CD4-positive, CD25-positive, alpha-beta regulatory T cell (primary cell): ENCODE measurements around the gene ZFHX3. TPM values are rescaled to one million over a fixed set of nuclear protein-coding genes. Genes with fewer than 3 reads are reported as not detected.
"Not testable (repeated sequence)": the region's sequence is repeated elsewhere in the genome, so short reads cannot be mapped to it uniquely, and the experiment has no call there.

Experiments
- ATAC-seq, 2 donors: fragments of 150-1000 bp; cut with Tn5 transposase; one replicate each; pipeline ENCODE4 v1.10.0; 2021; ENCODE audit warnings: low read depth in 2 of 2, moderate number of reproducible peaks in 2 of 2, moderate library complexity in 1 of 2
- DNase-seq, 3 donors: peaks; one replicate each; pipeline versions ENCODE4 v3.0.0 to v3.0.0-alpha.2; 2012 to 2022; ENCODE audit warnings: mixed read lengths in 1 of 3
- H3K27ac ChIP-seq: one replicate; pipeline ENCODE4 v1.7.0; 2013; ENCODE audit warnings: mild to moderate bottlenecking, low read length; ENCODE audit not compliant: insufficient read depth, poor library complexity, severe bottlenecking
- H3K27me3 ChIP-seq: one replicate; pipeline ENCODE4 v1.7.0; 2013; ENCODE audit warnings: low read length; ENCODE audit not compliant: control insufficient read depth, insufficient read depth
- H3K36me3 ChIP-seq: one replicate; pipeline ENCODE4 v1.7.0; 2013; ENCODE audit warnings: mild to moderate bottlenecking, low read length, moderate library complexity; ENCODE audit not compliant: control insufficient read depth, insufficient read depth
- H3K4me1 ChIP-seq: 2 replicates; pipeline ENCODE4 v1.7.0; 2013; ENCODE audit warnings: mild to moderate bottlenecking, low read length; ENCODE audit not compliant: insufficient read depth, control insufficient read depth, poor library complexity, severe bottlenecking
- H3K4me3 ChIP-seq: one replicate; pipeline ENCODE4 v1.7.0; 2013; ENCODE audit warnings: low read depth, mild to moderate bottlenecking, low read length, moderate library complexity
- H3K9me3 ChIP-seq, 2 experiments: 1 replicate in 1 of 2; 2 replicates in 1 of 2; pipeline ENCODE4 v1.7.0; 2013; ENCODE audit warnings: low read length in 2 of 2, mild to moderate bottlenecking in 1 of 2, moderate library complexity in 1 of 2; ENCODE audit not compliant: control insufficient read depth in 2 of 2
- H3K27ac Mint-ChIP-seq, 3 donors: one replicate each; pipeline ENCODE4 v1.8.0; 2020 to 2022; ENCODE audit warnings: mild to moderate bottlenecking in 3 of 3, mixed read lengths in 3 of 3, moderate library complexity in 2 of 3
- H3K27me3 Mint-ChIP-seq: one replicate; pipeline ENCODE4 v1.8.0; 2022; ENCODE audit warnings: mild to moderate bottlenecking, mixed read lengths
- H3K36me3 Mint-ChIP-seq: one replicate; pipeline ENCODE4 v1.8.0; 2020; ENCODE audit warnings: mixed read lengths
- H3K4me1 Mint-ChIP-seq, 4 donors: one replicate each; pipeline ENCODE4 v1.8.0; 2020 to 2022; ENCODE audit warnings: mixed read lengths in 4 of 4, mild to moderate bottlenecking in 1 of 4
- H3K4me3 Mint-ChIP-seq, 4 donors: one replicate each; pipeline ENCODE4 v1.8.0; 2020 to 2022; ENCODE audit warnings: mild to moderate bottlenecking in 4 of 4, mixed read lengths in 4 of 4, moderate library complexity in 3 of 4
- H3K9me3 Mint-ChIP-seq, 7 donors: one replicate each; pipeline ENCODE4 v1.8.0; 2020 to 2022; ENCODE audit warnings: mixed read lengths in 7 of 7, mild to moderate bottlenecking in 3 of 7, moderate library complexity in 2 of 7
- polyA plus RNA-seq, 4 donors: library from polyadenylated mRNA; unstranded; fragments of 300-500 nt; fragmentation: Illumina TruSeq; gene quantifications; one replicate each; pipeline ENCODE4 v1.2.3, GENCODE V29; 2021
- total RNA-seq: library from RNA; stranded (reverse); gene quantifications from one replicate; pipeline ENCODE4 v1.2.3, GENCODE V29; 2022

The ZFHX3 gene
- total and polyA plus RNA-seq, 5 donors from 2014 or later = 0.01 to 0.94 (median 0.03) TPM; not detected in 1

- ATAC-seq (no peak), DNase-seq (no peak)
- no peaks in the 10 kb centered on the region for H3K27me3 ChIP-seq
- no peak overlapping the region for H3K27ac Mint-ChIP-seq
- no peaks in the 10 kb centered on the region for H3K4me1 Mint-ChIP-seq
- no peaks in the 10 kb centered on the region for H3K4me1 ChIP-seq
- no peaks in the 10 kb centered on the region for H3K36me3 ChIP-seq
- H3K9me3 ChIP-seq = no peaks in the 10 kb centered on the region
- peaks cover 0 to 1% (median 0%) of the 10 kb centered on the region in 7 donors for H3K9me3 Mint-ChIP-seq
- H3K27me3 Mint-ChIP-seq = peaks cover 2% of the 10 kb centered on the region
- no peaks in the 10 kb centered on the region for H3K36me3 Mint-ChIP-seq
- no peak overlapping the region for H3K4me3 ChIP-seq
- H3K4me3 Mint-ChIP-seq = peak overlapping the region in 1 of 4 donors; percentile 15
- H3K27ac ChIP-seq = no peak overlapping the region
These were observed 35.6 kb downstream of the ZFHX3 start for GRCh38 chr16:73012341-73012740.

- ATAC-seq (no peak), DNase-seq (no peak)
- H3K27ac ChIP-seq = no peak overlapping the region
- peaks cover 3% of the 10 kb centered on the region for H3K27me3 Mint-ChIP-seq
- H3K4me3 Mint-ChIP-seq = peak overlapping the region in 1 of 4 donors; percentile 15
- H3K9me3 Mint-ChIP-seq = peaks cover 0 to 1% (median 0%) of the 10 kb centered on the region in 7 donors
- H3K27me3 ChIP-seq = no peaks in the 10 kb centered on the region
- H3K36me3 Mint-ChIP-seq = no peaks in the 10 kb centered on the region
- no peaks in the 10 kb centered on the region for H3K4me1 Mint-ChIP-seq
- H3K4me3 ChIP-seq = no peak overlapping the region
- no peaks in the 10 kb centered on the region for H3K36me3 ChIP-seq
- H3K27ac Mint-ChIP-seq = no peak overlapping the region
- no peaks in the 10 kb centered on the region for H3K4me1 ChIP-seq
- H3K9me3 ChIP-seq = no peaks in the 10 kb centered on the region
These were observed 36.0 kb downstream of the ZFHX3 start for GRCh38 chr16:73011926-73012325.

GRCh38 chr16:73010150-73010676, 37.7 kb downstream of the ZFHX3 start:
- Mint-ChIP-seq H3K36me3 (no peaks in the 10 kb centered on the region), H3K27ac (no peak overlapping the region), H3K9me3 (peaks cover 0 to 1% (median 0%) of the 10 kb centered on the region in 7 donors), H3K4me3 (no peak overlapping the region), H3K27me3 (peaks cover 4% of the 10 kb centered on the region), H3K4me1 (no peaks in the 10 kb centered on the region)
- ATAC-seq (no peak), DNase-seq (no peak)
- Histone ChIP-seq H3K27me3 (no peaks in the 10 kb centered on the region), H3K36me3 (no peaks in the 10 kb centered on the region), H3K9me3 (no peaks in the 10 kb centered on the region), H3K4me1 (no peaks in the 10 kb centered on the region), H3K4me3 (no peak overlapping the region), H3K27ac (no peak overlapping the region)

GRCh38 chr16:73009710-73010109, 38.2 kb downstream of the ZFHX3 start:
- H3K4me1 Mint-ChIP-seq, H3K9me3 ChIP-seq, H3K27ac Mint-ChIP-seq, ATAC-seq, H3K27me3 Mint-ChIP-seq, H3K36me3 Mint-ChIP-seq, H3K4me1 ChIP-seq, H3K27me3 ChIP-seq, H3K36me3 ChIP-seq, DNase-seq, H3K27ac ChIP-seq, H3K4me3 Mint-ChIP-seq, H3K9me3 Mint-ChIP-seq, H3K4me3 ChIP-seq: not testable (repeated sequence)

GRCh38 chr16:73006026-73006425, 41.9 kb downstream of the ZFHX3 start:
- H3K4me1 ChIP-seq = no peaks in the 10 kb centered on the region
- H3K36me3 ChIP-seq = no peaks in the 10 kb centered on the region
- Mint-ChIP-seq H3K27me3 (peaks cover 4% of the 10 kb centered on the region), H3K9me3 (peaks cover 0 to 2% (median 0%) of the 10 kb centered on the region in 7 donors), H3K4me3 (no peak overlapping the region), H3K4me1 (no peaks in the 10 kb centered on the region), H3K36me3 (no peaks in the 10 kb centered on the region), H3K27ac (no peak overlapping the region)
- DNase-seq (no peak), ATAC-seq (no peak)
- no peak overlapping the region for H3K4me3 ChIP-seq
- no peaks in the 10 kb centered on the region for H3K9me3 ChIP-seq
- H3K27me3 ChIP-seq = no peaks in the 10 kb centered on the region
- no peak overlapping the region for H3K27ac ChIP-seq

- Mint-ChIP-seq H3K4me1 (no peaks in the 10 kb centered on the region), H3K9me3 (peaks cover 0 to 4% (median 0%) of the 10 kb centered on the region in 7 donors)
These were observed 45.1 kb downstream of the ZFHX3 start for GRCh38 chr16:73002866-73003265.

GRCh38 chr16:73000907-73001521, 46.9 kb downstream of the ZFHX3 start:
- no peaks in the 10 kb centered on the region for H3K4me1 ChIP-seq
- Mint-ChIP-seq H3K4me1 (no peaks in the 10 kb centered on the region), H3K9me3 (peaks cover 0 to 4% (median 0%) of the 10 kb centered on the region in 7 donors), H3K27me3 (no peaks in the 10 kb centered on the region), H3K4me3 (no peak overlapping the region), H3K27ac (peak overlapping the region in 1 of 3 donors; percentile 56), H3K36me3 (no peaks in the 10 kb centered on the region)
- no peaks in the 10 kb centered on the region for H3K27me3 ChIP-seq
- no peaks in the 10 kb centered on the region for H3K9me3 ChIP-seq
- DNase-seq = no peak
- no peak overlapping the region for H3K27ac ChIP-seq
- ATAC-seq = no peak
- no peak overlapping the region for H3K4me3 ChIP-seq
- H3K36me3 ChIP-seq = no peaks in the 10 kb centered on the region

More at GRCh38 chr16:73002866-73003265, 45.1 kb downstream of the ZFHX3 start:
- Mint-ChIP-seq H3K36me3 (no peaks in the 10 kb centered on the region), H3K4me3 (no peak overlapping the region), H3K27ac (no peak overlapping the region), H3K27me3 (peaks cover 4% of the 10 kb centered on the region)
- Histone ChIP-seq H3K9me3 (no peaks in the 10 kb centered on the region), H3K4me3 (no peak overlapping the region), H3K27me3 (no peaks in the 10 kb centered on the region), H3K36me3 (no peaks in the 10 kb centered on the region), H3K27ac (no peak overlapping the region), H3K4me1 (no peaks in the 10 kb centered on the region)
- DNase-seq = no peak
- no peak for ATAC-seq
